ENCODE results near the gene IFITM10.

IFITM10 gene

GRCh38 chr11:1734641-1735081 is 15.7 kb downstream of the IFITM10 start:
- peaks cover 13% of the 10 kb centered on the region for H3K9me3 ChIP-seq (ENCODE audit: severe bottlenecking)
- peaks cover 91% of the 10 kb centered on the region for H3K27me3 ChIP-seq (ENCODE audit: insufficient read depth, low read depth, severe bottlenecking)
- no peaks in the 10 kb centered on the region for H3K36me3 ChIP-seq
- H3K4me3 ChIP-seq (ENCODE audit: low read depth, low read length) = no peak overlapping the region
- TF ChIP-seq CTCF (IDR thresholded peaks at IDR 0.05; ENCODE audit: low read depth, low read length) = no peak
- H3K27ac ChIP-seq = no peak overlapping the region
- no peak for DNase-seq

- no peak for DNase-seq
- no peak overlapping the region for H3K27ac ChIP-seq
- no peak overlapping the region for H3K4me3 ChIP-seq (ENCODE audit: low read depth, low read length)
- H3K36me3 ChIP-seq = no peaks in the 10 kb centered on the region
- H3K27me3 ChIP-seq (ENCODE audit: insufficient read depth, low read depth, severe bottlenecking) = peaks cover 91% of the 10 kb centered on the region
- no peak for TF ChIP-seq CTCF (IDR thresholded peaks at IDR 0.05; ENCODE audit: low read depth, low read length)
- peaks cover 13% of the 10 kb centered on the region for H3K9me3 ChIP-seq (ENCODE audit: severe bottlenecking)
These were observed 16.4 kb downstream of the IFITM10 start for GRCh38 chr11:1733716-1734640.

GRCh38 chr11:1733009-1733715 is 17.2 kb downstream of the IFITM10 start:
- no peak overlapping the region for H3K27ac ChIP-seq
- TF ChIP-seq CTCF (IDR thresholded peaks at IDR 0.05; ENCODE audit: low read depth, low read length) = no peak
- H3K4me3 ChIP-seq (ENCODE audit: low read depth, low read length) = no peak overlapping the region
- H3K27me3 ChIP-seq (ENCODE audit: insufficient read depth, low read depth, severe bottlenecking) = peaks cover 93% of the 10 kb centered on the region
- H3K9me3 ChIP-seq (ENCODE audit: severe bottlenecking) = peaks cover 13% of the 10 kb centered on the region
- no peak for DNase-seq
- H3K36me3 ChIP-seq = no peaks in the 10 kb centered on the region

GRCh38 chr11:1732418-1733008 is 17.9 kb downstream of the IFITM10 start:
- Histone ChIP-seq H3K36me3 (no peaks in the 10 kb centered on the region), H3K27me3 (ENCODE audit: insufficient read depth, low read depth, severe bottlenecking) (peaks cover 94% of the 10 kb centered on the region), H3K27ac (no peak overlapping the region), H3K9me3 (ENCODE audit: severe bottlenecking) (peaks cover 10% of the 10 kb centered on the region), H3K4me3 (ENCODE audit: low read depth, low read length) (no peak overlapping the region)
- TF ChIP-seq CTCF (IDR thresholded peaks at IDR 0.05; ENCODE audit: low read depth, low read length) = no peak
- DNase-seq = no peak

- Histone ChIP-seq H3K36me3 (no peaks in the 10 kb centered on the region), H3K9me3 (ENCODE audit: severe bottlenecking) (peaks cover under 1% of the 10 kb centered on the region), H3K4me3 (ENCODE audit: low read depth, low read length) (no peak overlapping the region), H3K27ac (no peak overlapping the region), H3K27me3 (ENCODE audit: insufficient read depth, low read depth, severe bottlenecking) (peaks cover 94% of the 10 kb centered on the region)
- no peak for DNase-seq
- TF ChIP-seq CTCF (IDR thresholded peaks at IDR 0.05; ENCODE audit: low read depth, low read length) = no peak
These were observed 18.8 kb downstream of the IFITM10 start for GRCh38 chr11:1731451-1732059.

Data from WERI-Rb-1 (cell line).